ENCODE measurements around the gene TNFAIP2.

DNA sequence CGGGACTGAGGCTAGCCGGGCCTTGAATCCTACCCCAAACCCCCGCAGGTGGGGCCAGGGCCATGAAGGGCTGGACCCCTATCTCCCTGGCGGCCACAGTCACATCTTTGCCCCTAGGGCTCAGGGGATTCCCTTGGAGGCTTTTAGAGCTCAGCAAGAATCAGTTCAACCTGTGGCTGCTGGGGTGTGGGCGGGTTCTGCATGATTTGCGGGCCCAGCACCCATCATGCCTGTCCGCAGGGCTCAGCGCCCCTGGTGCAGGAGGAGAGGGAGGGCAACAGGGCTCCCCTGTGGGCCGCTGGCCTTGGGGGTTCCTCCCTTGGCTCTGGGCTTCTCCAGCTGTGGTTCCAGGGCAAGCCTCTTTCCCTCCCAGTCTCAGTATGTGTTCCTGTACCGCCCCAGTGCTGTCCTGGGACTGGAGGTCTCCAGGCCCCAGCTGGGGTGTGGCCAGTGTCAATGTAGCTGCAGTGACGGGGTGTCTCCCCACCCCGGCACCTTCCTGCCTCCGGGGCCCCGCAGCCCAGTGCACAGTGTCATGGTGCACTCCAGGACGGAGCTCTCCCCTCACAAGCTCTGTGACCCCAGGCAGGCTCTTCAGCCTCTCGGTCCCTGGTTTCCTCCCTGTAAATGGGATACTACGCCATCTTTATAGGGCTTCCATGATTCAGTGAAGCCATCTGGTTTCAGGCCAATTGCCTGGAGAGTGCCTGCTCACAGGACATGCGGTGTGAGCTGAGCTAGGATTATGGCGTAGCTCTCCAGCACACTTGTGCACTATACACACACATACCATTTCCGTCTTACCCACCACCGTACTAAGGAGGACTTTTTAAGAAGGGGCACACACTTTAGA is 49.2 kb upstream of the TNFAIP2 start:
- TF ChIP-seq, protein P1, sequence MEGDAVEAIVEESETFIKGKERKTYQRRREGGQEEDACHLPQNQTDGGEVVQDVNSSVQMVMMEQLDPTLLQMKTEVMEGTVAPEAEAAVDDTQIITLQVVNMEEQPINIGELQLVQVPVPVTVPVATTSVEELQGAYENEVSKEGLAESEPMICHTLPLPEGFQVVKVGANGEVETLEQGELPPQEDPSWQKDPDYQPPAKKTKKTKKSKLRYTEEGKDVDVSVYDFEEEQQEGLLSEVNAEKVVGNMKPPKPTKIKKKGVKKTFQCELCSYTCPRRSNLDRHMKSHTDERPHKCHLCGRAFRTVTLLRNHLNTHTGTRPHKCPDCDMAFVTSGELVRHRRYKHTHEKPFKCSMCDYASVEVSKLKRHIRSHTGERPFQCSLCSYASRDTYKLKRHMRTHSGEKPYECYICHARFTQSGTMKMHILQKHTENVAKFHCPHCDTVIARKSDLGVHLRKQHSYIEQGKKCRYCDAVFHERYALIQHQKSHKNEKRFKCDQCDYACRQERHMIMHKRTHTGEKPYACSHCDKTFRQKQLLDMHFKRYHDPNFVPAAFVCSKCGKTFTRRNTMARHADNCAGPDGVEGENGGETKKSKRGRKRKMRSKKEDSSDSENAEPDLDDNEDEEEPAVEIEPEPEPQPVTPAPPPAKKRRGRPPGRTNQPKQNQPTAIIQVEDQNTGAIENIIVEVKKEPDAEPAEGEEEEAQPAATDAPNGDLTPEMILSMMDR (IDR thresholded peaks at IDR 0.05 in 4 of 5, conservative IDR thresholded peaks at IDR 0.05 in 1 of 5) = no peak
- TF ChIP-seq POLR2A (IDR thresholded peaks at IDR 0.05) = no peak
